Mesodermal cell (in vitro differentiated cells): ENCODE data around the gene ABR.
"Not testable (repeated sequence)": the region's sequence is repeated elsewhere in the genome, so short reads cannot be mapped to it uniquely, and the experiment has no call there.

ENCODE experiments used
- H3K27ac ChIP-seq: 2 replicates; pipeline ENCODE4 v1.7.0; 2013; ENCODE audit warnings: mild to moderate bottlenecking, low read depth, low read length, moderate library complexity; ENCODE audit not compliant: severe bottlenecking
- H3K36me3 ChIP-seq: 2 replicates; pipeline ENCODE4 v1.7.1; 2013; ENCODE audit warnings: mild to moderate bottlenecking, low read length, moderate library complexity; ENCODE audit not compliant: control insufficient read depth, insufficient read depth
- H3K4me1 ChIP-seq: one replicate; pipeline ENCODE4 v1.7.1; 2013; ENCODE audit warnings: mild to moderate bottlenecking, low read length; ENCODE audit not compliant: insufficient read depth, control insufficient read depth, poor library complexity, severe bottlenecking
- H3K4me3 ChIP-seq: 2 replicates; pipeline ENCODE4 v1.7.0; 2013; ENCODE audit warnings: low read length, control low read depth, mild to moderate bottlenecking; ENCODE audit not compliant: insufficient read depth, poor library complexity, severe bottlenecking; ENCODE audit errors: extremely low read depth
- H3K9me3 ChIP-seq: 2 replicates; pipeline ENCODE4 v1.7.1; 2013; ENCODE audit warnings: mild to moderate bottlenecking, low read length, moderate library complexity; ENCODE audit not compliant: control insufficient read depth
- WGBS, 2 experiments: methylation state at CpG; one replicate each; pipeline ENCODE4 v1.1.5; 2013; ENCODE audit warnings: missing lambda C conversion rate in 2 of 2; ENCODE audit not compliant: insufficient coverage in 2 of 2; 5-methylcytosine and 5-hydroxymethylcytosine counted together

The ABR gene

DNA sequence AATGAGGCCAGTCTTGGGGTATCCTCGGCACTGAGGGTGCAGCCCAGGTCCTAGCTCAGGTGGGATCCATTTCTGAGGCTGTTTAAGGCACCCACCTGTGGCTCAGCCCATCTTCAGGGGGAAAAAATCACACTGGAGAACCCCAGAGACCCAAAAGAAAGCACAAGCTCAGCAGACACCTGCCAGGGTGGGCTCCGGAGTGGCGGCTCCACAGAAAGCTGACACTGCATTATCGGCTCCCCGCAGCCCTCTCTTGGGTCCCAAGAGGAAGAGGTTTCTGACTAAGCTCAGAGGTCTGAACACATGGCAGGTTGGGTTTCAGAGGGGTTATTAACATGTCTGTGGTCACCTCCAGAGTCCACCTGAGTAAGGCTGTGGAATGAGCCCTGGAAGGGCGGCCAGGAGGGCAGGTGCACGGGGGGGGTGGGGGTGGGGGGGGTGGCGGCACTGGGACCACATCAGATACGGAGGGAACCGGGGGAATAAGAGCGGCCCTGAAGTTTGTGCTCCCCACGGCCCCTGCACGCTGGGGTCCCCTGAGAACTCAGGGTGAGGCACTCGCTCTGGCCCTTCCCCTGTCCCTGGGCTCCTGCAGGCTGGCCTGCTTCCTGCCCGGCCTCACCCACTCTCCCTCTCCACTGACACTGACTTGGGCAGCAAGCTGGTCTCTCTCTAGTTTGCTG is 103.3 kb downstream of the ABR start:
- Histone ChIP-seq H3K36me3 (peaks cover 16% of the 10 kb centered on the region), H3K4me1 (peaks cover 9% of the 10 kb centered on the region), H3K4me3 (no peak overlapping the region), H3K27ac (no peak overlapping the region), H3K9me3 (no peaks in the 10 kb centered on the region)
- WGBS, 2 experiments, result 92 to 95% methylated on average over 8 to 15 of the region's 15 CpGs

DNA sequence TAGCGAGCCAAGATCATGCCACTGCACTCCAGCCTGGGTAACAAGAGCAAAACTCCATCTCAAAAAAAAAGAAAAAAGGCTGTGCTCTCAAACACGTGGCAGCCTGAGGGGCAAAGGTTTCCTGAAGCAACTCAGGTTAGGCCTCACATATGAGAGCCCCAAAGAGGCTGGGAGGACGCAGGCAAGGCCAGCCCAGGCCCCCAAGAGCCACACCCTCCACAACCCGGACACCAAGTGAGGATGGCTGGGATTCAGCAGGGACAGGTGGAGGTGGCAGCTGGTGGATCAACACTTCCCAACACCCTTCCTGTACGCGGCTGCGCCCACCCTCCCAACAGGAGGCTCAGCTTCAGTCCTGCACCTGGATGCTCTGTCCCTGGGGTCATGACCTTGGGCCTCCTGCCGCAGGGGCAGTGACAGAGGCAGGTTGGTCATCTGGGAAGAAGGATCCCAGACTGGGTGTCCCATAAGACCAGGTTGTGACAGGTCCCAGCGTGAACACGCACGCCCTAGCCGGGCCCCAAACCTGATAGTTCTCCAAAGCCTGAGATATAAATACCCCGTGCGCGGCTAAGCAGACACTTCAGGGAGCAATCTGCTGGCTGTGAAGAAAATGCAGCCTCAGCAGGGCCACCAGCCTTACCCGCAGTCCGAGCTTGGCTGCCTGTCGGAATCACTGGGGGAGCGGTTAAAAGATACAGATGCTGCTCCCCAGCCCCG is 104.7 kb downstream of the ABR start:
- Histone ChIP-seq H3K9me3 (no peaks in the 10 kb centered on the region), H3K36me3 (peaks cover 25% of the 10 kb centered on the region), H3K4me1 (peaks cover 4% of the 10 kb centered on the region), H3K27ac (no peak overlapping the region), H3K4me3 (no peak overlapping the region)
- 85 to 87% methylated on average over 14 to 17 of the region's 20 CpGs for WGBS, 2 experiments

DNA sequence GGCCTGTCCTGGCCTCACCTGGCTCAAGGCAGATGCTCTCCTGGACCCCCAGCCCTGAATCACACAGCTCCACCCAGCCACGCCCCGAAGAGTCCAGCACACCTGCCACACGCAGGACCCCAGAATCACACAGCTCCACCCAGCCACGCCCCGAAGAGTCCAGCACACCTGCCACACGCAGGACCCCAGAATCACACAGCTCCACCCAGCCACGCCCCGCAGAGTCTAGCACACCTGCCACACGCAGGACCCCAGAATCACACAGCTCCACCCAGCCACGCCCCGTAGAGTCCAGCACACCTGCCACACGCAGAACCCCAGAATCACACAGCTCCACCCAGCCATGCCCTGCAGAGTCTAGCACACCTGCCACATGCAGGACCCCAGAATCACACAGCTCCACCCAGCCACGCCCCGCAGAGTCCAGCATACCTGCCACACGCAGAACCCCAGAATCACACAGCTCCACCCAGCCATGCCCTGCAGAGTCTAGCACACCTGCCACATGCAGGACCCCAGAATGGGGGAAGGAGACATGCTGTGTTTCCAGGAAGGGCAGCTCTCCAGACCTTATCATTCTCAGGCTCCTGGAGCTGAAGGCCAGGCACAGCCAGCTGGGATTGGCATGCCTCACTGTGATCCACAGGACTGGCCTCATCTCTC is 105.7 kb downstream of the ABR start:
- not testable (repeated sequence) for H3K4me3 ChIP-seq, H3K27ac ChIP-seq, H3K4me1 ChIP-seq, H3K9me3 ChIP-seq
- peaks cover 26% of the 10 kb centered on the region for H3K36me3 ChIP-seq
- 93 to 96% methylated on average over 6 to 11 of the region's 15 CpGs for WGBS, 2 experiments

DNA sequence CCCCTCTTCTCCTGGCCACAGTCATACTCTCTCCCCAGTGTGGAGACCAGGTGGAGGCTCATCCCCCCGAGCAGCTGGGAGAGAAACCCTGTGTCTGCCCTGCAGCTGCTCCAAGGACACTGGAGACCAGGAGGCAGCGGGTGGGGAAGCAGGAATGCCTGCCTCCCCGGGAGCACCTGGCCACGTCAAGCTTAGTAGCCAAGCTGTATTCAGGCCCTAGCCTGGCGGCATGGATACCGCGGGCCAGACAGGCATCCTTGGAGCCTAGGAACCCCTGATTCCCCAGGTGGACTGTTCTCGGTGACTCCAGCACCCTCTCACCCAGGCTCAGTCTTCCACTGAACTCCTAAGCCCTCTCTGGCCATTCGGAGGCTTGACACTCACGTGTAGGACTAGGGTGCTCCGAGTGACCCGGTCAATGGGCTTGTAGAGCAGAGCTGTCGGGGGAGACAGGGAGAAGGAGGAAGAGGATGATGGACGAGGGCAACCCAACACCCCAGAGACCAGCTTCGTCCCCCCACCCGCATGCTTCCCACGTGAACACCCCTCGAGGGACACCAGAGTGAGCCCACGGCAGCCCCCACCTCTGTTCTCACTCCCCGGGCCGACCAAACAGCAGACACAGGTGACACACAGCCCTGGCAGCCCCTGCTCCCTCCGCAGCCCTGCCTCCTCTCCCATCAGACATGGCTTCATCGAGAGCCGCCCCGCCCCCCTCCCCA is 106.4 kb downstream of the ABR start:
- Histone ChIP-seq H3K36me3 (peaks cover 33% of the 10 kb centered on the region), H3K9me3 (no peaks in the 10 kb centered on the region), H3K4me3 (no peak overlapping the region), H3K4me1 (no peaks in the 10 kb centered on the region), H3K27ac (no peak overlapping the region)
- WGBS, 2 experiments, result 78 to 89% methylated on average over 18 of the region's 25 CpGs

DNA sequence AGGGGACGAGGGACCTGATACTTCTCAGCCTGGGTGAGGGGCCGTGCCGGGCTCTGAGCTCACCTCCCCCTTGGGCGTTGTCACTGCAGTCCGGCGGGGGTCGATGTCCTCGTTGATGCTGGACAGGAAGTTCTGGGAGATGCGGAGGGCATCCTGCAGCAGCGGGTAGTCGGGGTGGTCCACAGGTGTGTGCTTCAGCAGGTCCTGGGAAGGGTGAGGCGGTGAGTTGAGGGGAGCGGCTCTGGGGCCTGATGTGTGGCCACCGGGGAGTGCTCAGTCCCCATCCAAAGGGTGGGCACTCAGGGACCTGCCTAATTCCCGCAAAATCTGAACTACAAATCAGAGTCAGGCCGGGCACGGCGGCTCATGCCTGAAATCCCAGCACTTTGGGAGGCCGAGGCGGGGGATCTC is 107.2 kb downstream of the ABR start:
- Histone ChIP-seq H3K4me1 (no peaks in the 10 kb centered on the region), H3K27ac (no peak overlapping the region), H3K9me3 (no peaks in the 10 kb centered on the region), H3K36me3 (peaks cover 38% of the 10 kb centered on the region), H3K4me3 (no peak overlapping the region)
- 94 to 96% methylated on average over 20 of the region's 20 CpGs for WGBS, 2 experiments

DNA sequence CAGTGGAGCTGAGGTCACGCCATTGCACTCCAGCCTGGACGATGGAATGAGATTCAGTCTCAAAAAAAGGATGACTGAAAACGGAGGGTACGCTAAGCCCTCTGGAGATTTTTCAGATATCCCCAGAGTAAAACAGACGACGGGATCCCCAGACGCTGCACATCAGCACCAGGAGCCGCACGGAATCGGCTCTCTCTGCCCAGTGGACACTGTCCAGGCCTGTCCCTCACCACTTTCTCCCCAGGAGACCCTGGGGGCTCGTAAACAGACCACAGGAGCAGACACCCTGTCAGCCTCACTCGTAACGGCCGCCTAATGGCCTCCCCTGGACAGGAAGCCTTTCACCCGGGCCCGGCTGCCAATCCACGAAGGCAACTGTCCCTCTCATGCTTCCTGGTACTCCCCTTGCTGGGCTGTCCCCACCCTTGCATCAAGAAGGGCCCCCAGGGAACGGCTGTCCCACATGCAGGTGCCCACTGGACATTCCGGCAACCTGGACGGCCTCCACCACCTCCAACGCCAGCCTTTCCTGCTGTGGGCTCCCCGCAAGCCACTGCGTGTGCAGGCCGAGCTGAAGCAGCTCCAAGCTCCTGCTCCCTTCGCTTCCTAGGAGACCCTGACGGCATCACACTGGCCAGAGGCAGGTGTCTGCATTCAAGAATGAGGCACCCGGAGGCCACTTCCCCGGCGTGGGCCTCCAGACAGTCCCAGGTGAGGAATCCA is 108.5 kb downstream of the ABR start:
- H3K36me3 ChIP-seq, result peaks cover 47% of the 10 kb centered on the region
- peak overlapping the region; percentile 29 for H3K27ac ChIP-seq
- H3K4me3 ChIP-seq, result no peak overlapping the region
- 93 to 94% methylated on average over 26 to 29 of the region's 29 CpGs for WGBS, 2 experiments
- H3K4me1 ChIP-seq, result no peaks in the 10 kb centered on the region
- H3K9me3 ChIP-seq, result peaks cover 3% of the 10 kb centered on the region

DNA sequence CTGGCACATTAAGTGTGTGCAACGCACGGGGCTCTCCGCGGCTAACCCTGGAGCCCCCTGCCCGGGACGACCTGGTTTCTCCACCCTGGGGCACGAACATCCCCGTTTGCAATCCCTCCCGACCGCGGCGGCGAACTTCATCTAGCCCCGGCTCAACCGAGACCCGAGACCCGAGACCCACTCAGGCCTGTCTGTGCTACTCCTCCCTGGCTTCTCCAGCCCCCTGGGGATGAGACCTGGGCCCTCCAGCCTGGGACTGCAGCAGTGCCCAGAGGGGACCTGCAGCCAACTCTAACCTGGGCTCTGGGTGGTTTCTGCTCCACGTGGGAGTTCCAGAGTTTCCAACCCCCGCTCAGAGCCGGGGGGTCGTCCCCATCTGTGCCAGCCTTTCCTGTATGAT is 109.4 kb downstream of the ABR start:
- Histone ChIP-seq H3K4me3 (no peak overlapping the region), H3K27ac (no peak overlapping the region), H3K36me3 (peaks cover 55% of the 10 kb centered on the region), H3K9me3 (peaks cover 10% of the 10 kb centered on the region), H3K4me1 (no peaks in the 10 kb centered on the region)
- WGBS, 2 experiments, result 89 to 95% methylated on average over 15 to 18 of the region's 21 CpGs

DNA sequence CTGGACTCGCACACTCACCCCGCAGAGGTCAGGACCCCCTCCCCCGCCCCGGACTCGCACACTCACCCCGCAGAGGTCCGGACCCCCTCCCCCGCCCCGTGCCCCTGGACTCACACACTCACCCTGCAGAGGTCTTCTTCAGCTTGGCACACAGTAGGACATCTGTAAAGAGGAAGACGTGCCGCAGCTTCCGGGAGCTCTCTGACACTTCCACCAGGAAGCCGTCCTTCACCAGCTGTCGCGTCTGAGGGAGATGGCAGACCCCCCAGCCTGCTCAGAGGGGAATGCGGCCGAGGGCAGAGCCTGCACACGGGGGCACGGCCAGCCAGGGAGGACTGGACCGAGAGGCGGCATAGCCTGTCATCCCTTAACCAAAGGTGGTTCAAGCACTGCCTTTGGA is 109.9 kb downstream of the ABR start:
- H3K4me1 ChIP-seq, result no peaks in the 10 kb centered on the region
- H3K4me3 ChIP-seq, result no peak overlapping the region
- 95 to 97% methylated on average over 12 to 14 of the region's 21 CpGs for WGBS, 2 experiments
- peaks cover 56% of the 10 kb centered on the region for H3K36me3 ChIP-seq
- no peak overlapping the region for H3K27ac ChIP-seq
- peaks cover 10% of the 10 kb centered on the region for H3K9me3 ChIP-seq

DNA sequence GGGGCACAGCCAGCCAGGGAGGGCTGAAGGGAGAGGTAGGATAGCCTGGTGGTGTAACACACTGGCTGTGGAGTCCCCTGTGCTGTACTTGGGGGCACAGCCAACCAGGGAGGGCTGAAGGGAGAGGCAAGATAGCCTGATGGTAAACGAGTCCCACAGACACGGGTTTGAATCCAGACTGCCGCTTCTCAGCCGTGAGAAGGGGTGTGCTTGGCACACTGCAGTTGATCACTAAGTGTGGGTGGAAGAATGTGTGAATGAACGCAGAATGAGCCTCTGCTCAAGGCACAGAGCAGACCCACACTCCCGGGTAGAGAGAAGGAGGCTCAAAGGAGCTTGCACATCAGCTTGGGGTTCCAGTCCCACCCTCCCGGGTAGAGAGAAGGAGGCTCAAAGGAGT is 111.4 kb downstream of the ABR start:
- Histone ChIP-seq H3K4me3 (no peak overlapping the region), H3K9me3 (peaks cover 10% of the 10 kb centered on the region), H3K4me1 (no peaks in the 10 kb centered on the region), H3K36me3 (peaks cover 56% of the 10 kb centered on the region), H3K27ac (no peak overlapping the region)
- 91 to 97% methylated on average over 7 of the region's 7 CpGs for WGBS, 2 experiments

DNA sequence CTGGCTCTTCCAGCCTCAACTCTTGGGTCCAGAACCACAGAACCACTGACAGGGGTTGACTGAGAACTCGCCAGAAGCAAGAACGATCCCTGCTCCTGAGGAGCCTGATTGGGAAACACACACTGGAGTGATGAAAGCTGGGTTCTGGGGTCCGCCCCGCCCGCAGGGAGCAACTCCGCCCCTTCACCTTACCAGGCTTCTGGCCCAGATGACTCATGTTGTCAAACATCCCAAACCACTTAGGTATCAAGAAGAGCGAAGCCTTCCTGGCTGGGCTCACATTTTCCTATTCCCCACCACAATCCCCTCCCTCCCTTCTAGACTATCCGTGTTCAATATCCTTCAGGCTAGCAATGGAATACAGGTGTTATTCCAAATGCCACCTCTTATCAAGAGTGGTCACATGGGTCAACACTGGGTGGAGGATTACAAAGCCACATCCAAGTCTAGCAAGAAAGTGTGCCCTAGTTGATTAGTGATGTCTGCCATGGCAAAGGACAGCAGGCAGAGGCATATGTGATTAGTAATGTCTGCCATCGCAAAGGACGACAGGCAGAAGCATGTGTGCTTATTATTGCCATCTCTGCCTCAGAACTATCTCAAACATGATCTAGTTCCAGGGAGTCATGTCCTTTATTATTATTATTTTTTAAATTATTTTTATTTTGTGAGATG is 112.4 kb downstream of the ABR start:
- Histone ChIP-seq H3K36me3 (peaks cover 55% of the 10 kb centered on the region), H3K27ac (no peak overlapping the region), H3K4me1 (no peaks in the 10 kb centered on the region), H3K4me3 (no peak overlapping the region), H3K9me3 (peaks cover 10% of the 10 kb centered on the region)
- WGBS, 2 experiments, result 89 to 94% methylated on average over 4 to 8 of the region's 10 CpGs
